ENCODE data around the gene CACNA2D2.
A peak's percentile ranks its signal among the peaks of the same experiment; 100 is the strongest.

The CACNA2D2 gene

GRCh38 chr3:50325497-50326181 lies 177.8 kb downstream of the CACNA2D2 start:
- no peak for DNase-seq (ENCODE audit: low spot score)

GRCh38 chr3:50325113-50325480 lies 178.3 kb downstream of the CACNA2D2 start:
- DNase-seq (ENCODE audit: low spot score): no peak

DNA sequence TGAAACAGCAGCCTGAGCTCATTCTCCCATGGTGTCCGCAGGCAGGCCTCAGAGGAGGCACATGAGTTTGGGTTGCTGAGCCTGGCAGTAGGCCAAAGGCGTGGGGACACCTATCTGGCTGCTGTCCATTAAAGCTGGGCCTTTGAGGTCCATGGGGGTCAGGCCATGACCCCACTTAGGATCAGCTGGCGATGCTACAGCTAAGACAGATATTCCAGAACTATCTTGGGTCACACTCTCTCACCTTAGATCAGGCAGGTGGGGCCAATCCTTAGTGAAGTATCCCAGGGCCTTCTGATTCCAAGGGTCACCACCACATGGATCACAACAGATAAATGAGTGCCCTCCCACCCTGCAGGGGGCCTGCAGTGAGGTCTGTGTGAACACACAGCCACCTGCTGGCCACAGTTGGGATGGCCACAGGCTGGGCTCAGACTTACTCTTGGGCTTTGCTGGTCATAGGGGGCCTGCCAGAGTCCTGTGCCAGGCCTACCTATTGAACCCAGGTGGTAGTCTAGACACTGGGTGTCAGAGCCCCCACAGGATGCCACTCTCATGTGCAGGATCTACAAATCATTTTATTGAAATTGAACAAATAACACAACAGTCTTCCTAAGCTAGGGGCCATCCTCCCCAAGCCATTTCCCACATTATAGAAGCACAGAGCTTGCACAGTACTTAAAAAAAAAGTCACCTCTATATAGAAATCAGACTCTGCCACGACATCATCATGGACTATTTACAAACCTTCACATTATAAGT lies 178.9 kb downstream of the CACNA2D2 start:
- DNase-seq (ENCODE audit: low spot score): peak; percentile 81

DNA sequence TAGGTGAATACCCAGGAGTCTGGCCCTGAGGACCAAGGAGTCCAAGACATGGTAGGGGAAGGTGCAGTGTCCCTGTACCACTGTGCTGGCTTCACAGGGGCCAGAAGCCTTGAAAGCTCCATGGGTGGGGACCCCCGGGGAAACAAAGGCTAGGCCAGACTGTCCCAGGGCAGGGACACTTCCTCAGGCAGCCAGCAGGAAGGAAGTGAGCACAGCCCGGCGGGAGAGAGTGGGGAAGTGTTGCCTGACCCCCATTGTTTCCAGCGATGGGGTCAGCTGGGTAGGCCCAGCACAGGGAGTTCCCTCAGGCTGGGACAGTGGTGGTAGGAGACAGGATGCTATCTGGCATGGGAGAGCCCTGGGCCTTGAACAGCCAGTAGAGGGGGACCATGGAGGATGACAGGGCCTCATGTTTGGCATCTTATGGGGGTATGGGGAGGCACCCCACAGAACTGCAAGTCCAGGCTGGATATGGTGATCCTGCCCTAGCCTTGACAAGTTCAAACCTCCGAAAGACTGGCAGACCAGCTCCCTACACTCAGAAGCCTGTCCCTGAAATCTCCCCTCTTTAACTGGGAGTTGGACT lies 179.7 kb downstream of the CACNA2D2 start:
- DNase-seq (ENCODE audit: low spot score): no peak

DNA sequence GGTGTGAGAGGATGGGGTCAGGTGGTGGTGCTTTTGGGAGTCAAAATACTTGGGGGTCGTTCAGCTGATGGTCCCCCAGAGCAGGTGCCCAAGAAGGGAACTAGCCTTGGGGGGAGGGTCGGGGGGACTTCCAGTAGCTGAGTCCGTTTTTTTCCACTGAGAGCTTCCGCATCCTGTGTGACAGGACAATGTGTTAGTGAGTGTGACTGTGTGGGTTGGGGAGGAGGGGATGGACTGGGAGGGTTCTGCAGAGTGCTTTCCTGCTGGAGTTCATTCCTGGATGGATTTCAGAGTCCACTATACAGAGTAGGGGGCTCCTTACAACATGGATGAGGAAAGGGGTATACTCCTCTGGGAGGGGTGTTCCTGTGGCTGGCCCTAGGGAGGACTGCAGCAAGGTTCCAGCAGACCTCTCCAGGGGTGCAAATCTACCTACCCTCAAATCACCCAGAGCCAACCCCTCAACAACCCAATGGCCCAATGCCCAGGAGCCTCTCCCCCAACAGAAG lies 180.3 kb downstream of the CACNA2D2 start:
- no peak for DNase-seq (ENCODE audit: low spot score)

GRCh38 chr3:50322386-50323091 lies 180.9 kb downstream of the CACNA2D2 start, which contains the start of gene HYAL2:
TSS of gene HYAL2 (minus strand) at chr3:50322745. CDS start at chr3:50320489, 2,256 bp downstream.
- DNase-seq (ENCODE audit: low spot score): no peak

DNA sequence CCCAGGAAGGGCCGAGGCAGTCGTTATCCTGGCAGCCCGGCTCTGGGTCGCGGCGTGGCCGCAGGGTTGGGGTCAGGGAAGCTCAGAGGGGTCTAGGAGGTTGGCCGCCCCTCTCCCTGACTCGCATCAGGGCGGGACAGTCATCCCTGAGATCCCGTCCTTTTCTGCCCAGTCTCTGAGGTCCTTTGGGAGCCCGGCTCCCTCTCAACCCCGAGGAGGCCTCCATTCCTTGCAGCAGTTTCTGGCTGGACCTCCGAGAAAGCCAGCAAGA lies 181.4 kb downstream of the CACNA2D2 start:
- DNase-seq (ENCODE audit: low spot score): no peak

DNA sequence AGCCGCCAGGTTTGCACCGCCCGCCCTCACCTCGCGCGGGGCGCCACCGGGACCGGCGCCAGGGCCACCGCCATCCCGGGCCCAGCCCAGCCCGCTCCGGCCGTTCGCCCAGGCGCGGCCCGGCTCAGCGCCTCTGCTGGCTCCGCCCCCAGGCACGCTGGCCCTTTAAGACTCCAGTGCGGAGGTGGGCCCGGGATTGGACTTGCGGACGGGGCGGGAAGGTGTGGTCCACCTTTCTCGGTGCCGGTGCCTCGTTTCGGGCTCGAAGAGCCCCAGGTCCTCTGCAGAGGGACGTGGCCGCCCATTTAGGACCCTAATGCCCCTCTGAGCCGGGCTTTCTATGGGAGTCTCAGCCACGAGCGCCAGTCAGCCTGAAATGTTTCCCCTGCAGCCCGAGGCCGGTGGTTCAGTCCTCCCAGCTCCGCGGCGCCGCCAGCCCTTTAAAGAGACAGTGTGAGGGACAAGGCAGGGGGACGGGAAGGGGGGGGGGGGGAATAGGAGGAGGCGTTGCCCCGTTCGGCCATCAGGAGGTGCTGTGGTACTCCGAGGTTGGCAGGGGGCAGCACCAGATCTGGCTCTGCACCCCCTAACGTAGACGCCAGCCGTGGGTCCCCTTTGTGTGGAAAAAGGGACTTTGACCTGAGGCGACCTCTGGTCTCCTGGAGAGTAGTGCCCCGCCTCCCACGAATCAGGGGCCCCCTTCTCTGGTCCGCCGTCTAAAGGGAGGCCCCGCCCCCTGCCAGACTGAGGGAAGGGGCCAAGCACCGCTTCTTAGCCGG lies 181.9 kb downstream of the CACNA2D2 start:
- peak; percentile 96 for DNase-seq (ENCODE audit: low spot score)

GRCh38 chr3:50320853-50321335 lies 182.5 kb downstream of the CACNA2D2 start:
- peak; percentile 79 for DNase-seq (ENCODE audit: low spot score)

DNA sequence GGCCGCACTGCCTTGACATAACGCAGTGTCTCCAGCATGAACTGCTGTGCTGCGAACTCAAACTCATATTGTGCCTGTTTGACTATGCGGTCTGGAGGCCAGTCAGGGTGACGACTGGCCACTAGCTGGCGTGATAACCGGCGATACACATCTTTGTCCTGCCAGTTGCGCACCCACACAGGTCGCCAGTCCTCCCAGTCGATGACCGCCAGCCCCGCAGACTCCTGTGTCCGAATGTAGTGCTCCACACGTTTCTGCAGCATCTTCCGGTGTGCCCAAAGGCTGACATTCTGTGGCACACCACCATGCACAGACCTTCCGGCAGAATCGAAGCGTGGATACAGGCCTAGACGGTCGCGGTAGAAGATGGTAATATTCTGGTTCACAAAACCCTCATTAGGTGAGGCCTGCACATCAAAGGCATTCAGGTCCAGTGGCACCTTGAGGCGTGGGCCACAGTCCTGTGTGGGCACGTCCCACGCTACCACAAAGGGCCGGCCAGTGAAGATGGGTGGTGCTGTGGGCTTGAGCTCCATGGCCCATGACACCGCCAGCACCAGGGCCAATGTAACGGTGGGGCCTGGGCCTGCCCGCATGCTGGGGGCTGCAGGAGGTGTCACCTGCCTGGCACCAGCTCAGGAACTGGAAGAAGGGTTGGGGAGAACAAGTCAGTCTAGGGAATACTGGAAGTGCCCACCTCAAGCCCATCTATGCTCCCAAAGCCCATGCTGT lies 183.4 kb downstream of the CACNA2D2 start:
- DNase-seq (ENCODE audit: low spot score): no peak

DNA sequence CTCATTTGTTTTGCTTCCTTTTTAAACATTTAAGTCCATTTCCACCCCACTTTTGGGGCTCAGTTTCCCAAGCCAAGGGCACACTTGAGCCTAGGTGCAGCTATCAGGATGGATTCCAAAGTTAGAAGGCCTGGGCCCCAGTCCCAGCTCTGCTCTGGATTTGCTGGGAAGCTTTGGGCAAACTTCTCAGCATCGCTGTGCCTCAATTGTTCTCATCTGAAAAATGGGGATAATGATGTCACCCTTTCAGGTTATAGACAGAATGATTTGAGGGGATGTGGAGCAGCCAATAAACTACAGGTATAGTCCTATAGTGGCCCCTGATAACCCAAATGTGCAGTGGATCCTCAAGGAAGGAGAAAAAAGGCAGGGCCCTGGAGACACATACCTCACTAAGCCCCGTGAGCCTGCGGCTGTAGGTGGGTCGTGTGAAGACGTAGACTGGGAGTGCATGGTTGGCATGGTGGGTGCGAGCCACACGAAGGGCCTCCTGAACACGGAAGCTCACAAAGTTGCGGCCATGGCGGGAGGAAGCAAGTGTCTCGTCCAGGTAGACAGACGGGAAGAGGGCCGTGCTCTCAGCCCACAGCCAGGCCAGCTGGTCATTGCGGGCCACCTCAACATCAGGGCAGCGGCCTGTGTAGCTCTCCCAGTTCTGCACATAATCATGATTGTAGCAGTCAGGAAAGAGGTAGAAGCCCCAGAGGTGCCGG lies 184.1 kb downstream of the CACNA2D2 start:
- no peak for DNase-seq (ENCODE audit: low spot score)

GRCh38 chr3:50318615-50319014 lies 184.8 kb downstream of the CACNA2D2 start:
- DNase-seq (ENCODE audit: low spot score): no peak

DNA sequence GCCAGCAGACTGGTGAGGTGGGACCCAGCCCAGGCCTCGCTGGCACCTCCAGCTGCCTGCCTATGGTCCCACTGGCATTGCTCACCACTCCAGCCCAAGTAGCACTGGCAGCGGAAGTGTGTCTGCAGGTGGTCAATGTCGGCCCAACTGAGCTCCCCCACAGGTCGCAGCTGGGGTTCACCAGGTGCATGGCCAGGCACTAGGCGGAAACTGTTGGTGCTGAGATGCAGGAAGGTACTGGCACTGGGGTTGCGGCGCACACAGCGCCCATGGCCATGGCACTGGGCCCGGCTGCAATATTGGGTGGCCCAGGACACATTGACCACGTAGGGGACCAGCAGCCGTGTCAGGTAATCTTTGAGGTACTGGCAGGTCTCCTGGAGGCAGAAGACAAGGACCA lies 185.3 kb downstream of the CACNA2D2 start:
- no peak for DNase-seq (ENCODE audit: low spot score)

DNA sequence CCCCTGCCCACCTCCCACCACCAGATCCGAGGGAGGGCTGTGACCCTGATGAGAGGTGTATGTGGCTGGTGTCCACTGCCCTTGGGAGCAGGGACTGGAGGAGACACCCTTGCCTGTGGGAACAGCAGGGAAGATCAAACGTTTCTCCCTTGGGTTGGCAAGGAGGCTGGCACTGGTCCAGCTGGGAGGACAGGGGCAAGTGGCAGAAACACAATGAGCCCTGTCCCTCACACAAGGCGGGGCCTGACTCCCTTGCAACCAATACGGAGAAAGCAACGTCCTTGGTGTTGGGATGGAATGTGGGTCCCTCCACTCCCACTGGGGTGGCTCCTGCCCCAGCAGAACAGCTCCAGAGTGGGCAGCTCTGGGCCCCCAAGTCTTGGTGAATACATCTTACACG lies 186.1 kb downstream of the CACNA2D2 start:
- DNase-seq (ENCODE audit: low spot score): no peak

GRCh38 chr3:50316657-50317242 lies 186.7 kb downstream of the CACNA2D2 start:
- no peak for DNase-seq (ENCODE audit: low spot score)

GRCh38 chr3:50314816-50315215 lies 188.6 kb downstream of the CACNA2D2 start:
- no peak for DNase-seq (ENCODE audit: low spot score)

DNA sequence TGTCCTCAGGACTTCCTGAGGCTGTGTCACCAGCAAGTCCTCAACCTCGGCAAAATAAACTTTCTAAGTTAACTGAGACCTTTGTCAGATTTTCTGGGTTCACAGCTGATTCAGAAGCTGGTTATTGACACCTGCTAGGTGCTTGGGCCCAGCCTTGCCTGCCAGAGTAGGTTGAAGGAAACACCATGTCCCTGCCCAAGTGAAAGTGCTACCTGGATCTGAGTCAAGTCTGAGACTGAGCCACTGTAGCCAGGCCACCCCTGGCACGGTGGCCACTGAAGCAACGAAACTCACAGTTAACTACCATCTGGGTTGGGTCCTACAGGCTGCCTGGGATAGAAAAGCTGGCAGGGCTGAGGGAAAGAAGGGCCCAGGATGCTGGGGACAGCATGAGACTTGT lies 189.1 kb downstream of the CACNA2D2 start:
- no peak for DNase-seq (ENCODE audit: low spot score)

Measured in hepatic stellate cell (primary cell).